Measurements from ENCODE around the gene TBC1D14. TPM values are rescaled to one million over a fixed set of nuclear protein-coding genes. Genes with fewer than 3 reads are reported as not detected.
"Not testable (repeated sequence)": the region's sequence is repeated elsewhere in the genome, so short reads cannot be mapped to it uniquely, and the experiment has no call there.

TBC1D14 gene
- total RNA-seq, 1 donor from 2014 or later: 40.2 TPM

GRCh38 chr4:6965329-6965728 lies 55.7 kb downstream of the TBC1D14 start:
- peak overlapping the region in 1 of 3 donors; percentile 0 for H3K9ac ChIP-seq (ENCODE audit: low read depth in 1 of 3, low read length in 3 of 3)
- H3K27ac ChIP-seq (ENCODE audit: low read depth, low read length): peak overlapping the region; percentile 88
- no peaks in the 10 kb centered on the region for H3K9me3 ChIP-seq (ENCODE audit: control insufficient read depth in 3 of 3, low read length in 3 of 3)
- peak overlapping the region in 2 of 3 donors; percentile 35 to 56 for H3K4me3 ChIP-seq (ENCODE audit: low read length in 3 of 3)
- H3K36me3 ChIP-seq (ENCODE audit: control insufficient read depth in 3 of 3, insufficient read depth in 3 of 3, low read length in 3 of 3): peaks cover 0 to 5% (median 2%) of the 10 kb centered on the region in 3 donors
- H3K4me1 ChIP-seq (ENCODE audit: control insufficient read depth in 3 of 3, insufficient read depth in 3 of 3, low read length in 3 of 3): peaks cover 14 to 58% (median 33%) of the 10 kb centered on the region in 3 donors
- H3K27me3 ChIP-seq (ENCODE audit: control insufficient read depth in 3 of 3, insufficient read depth in 3 of 3, low read length in 3 of 3): no peaks in the 10 kb centered on the region

GRCh38 chr4:6967846-6968340 lies 58.3 kb downstream of the TBC1D14 start:
- no peaks in the 10 kb centered on the region for H3K27me3 ChIP-seq (ENCODE audit: control insufficient read depth in 3 of 3, insufficient read depth in 3 of 3, low read length in 3 of 3)
- peaks cover 0 to 5% (median 2%) of the 10 kb centered on the region in 3 donors for H3K36me3 ChIP-seq (ENCODE audit: control insufficient read depth in 3 of 3, insufficient read depth in 3 of 3, low read length in 3 of 3)
- peak overlapping the region in 1 of 3 donors; percentile 11 for H3K9ac ChIP-seq (ENCODE audit: low read depth in 1 of 3, low read length in 3 of 3)
- H3K27ac ChIP-seq (ENCODE audit: low read depth, low read length): peak overlapping the region; percentile 26
- peaks cover 23 to 66% (median 39%) of the 10 kb centered on the region in 3 donors for H3K4me1 ChIP-seq (ENCODE audit: control insufficient read depth in 3 of 3, insufficient read depth in 3 of 3, low read length in 3 of 3)
- no peaks in the 10 kb centered on the region for H3K9me3 ChIP-seq (ENCODE audit: control insufficient read depth in 3 of 3, low read length in 3 of 3)
- H3K4me3 ChIP-seq (ENCODE audit: low read length in 3 of 3): no peak overlapping the region

GRCh38 chr4:6968496-6968895 lies 58.9 kb downstream of the TBC1D14 start:
- H3K36me3 ChIP-seq (ENCODE audit: control insufficient read depth in 3 of 3, insufficient read depth in 3 of 3, low read length in 3 of 3): peaks cover 0 to 5% (median 2%) of the 10 kb centered on the region in 3 donors
- no peak overlapping the region for H3K9ac ChIP-seq (ENCODE audit: low read depth in 1 of 3, low read length in 3 of 3)
- no peaks in the 10 kb centered on the region for H3K27me3 ChIP-seq (ENCODE audit: control insufficient read depth in 3 of 3, insufficient read depth in 3 of 3, low read length in 3 of 3)
- peak overlapping the region; percentile 13 for H3K27ac ChIP-seq (ENCODE audit: low read depth, low read length)
- peaks cover 27 to 64% (median 39%) of the 10 kb centered on the region in 3 donors for H3K4me1 ChIP-seq (ENCODE audit: control insufficient read depth in 3 of 3, insufficient read depth in 3 of 3, low read length in 3 of 3)
- no peaks in the 10 kb centered on the region for H3K9me3 ChIP-seq (ENCODE audit: control insufficient read depth in 3 of 3, low read length in 3 of 3)
- peak overlapping the region in 1 of 3 donors; percentile 9 for H3K4me3 ChIP-seq (ENCODE audit: low read length in 3 of 3)

- Histone ChIP-seq H3K4me1 (ENCODE audit: control insufficient read depth in 3 of 3, insufficient read depth in 3 of 3, low read length in 3 of 3) (peaks cover 35 to 57% (median 38%) of the 10 kb centered on the region in 3 donors), H3K27me3 (ENCODE audit: control insufficient read depth in 3 of 3, insufficient read depth in 3 of 3, low read length in 3 of 3) (no peaks in the 10 kb centered on the region), H3K36me3 (ENCODE audit: control insufficient read depth in 3 of 3, insufficient read depth in 3 of 3, low read length in 3 of 3) (peaks cover 0 to 5% (median 2%) of the 10 kb centered on the region in 3 donors), H3K27ac (ENCODE audit: low read depth, low read length) (no peak overlapping the region), H3K9ac (ENCODE audit: low read depth in 1 of 3, low read length in 3 of 3) (no peak overlapping the region), H3K4me3 (ENCODE audit: low read length in 3 of 3) (no peak overlapping the region), H3K9me3 (ENCODE audit: control insufficient read depth in 3 of 3, low read length in 3 of 3) (no peaks in the 10 kb centered on the region)
These were observed 60.5 kb downstream of the TBC1D14 start for GRCh38 chr4:6969826-6970800.

GRCh38 chr4:6971536-6972374 lies 62.1 kb downstream of the TBC1D14 start:
- Histone ChIP-seq H3K4me1 (ENCODE audit: control insufficient read depth in 3 of 3, insufficient read depth in 3 of 3, low read length in 3 of 3) (peaks cover 25 to 46% (median 32%) of the 10 kb centered on the region in 3 donors), H3K36me3 (ENCODE audit: control insufficient read depth in 3 of 3, insufficient read depth in 3 of 3, low read length in 3 of 3) (peaks cover 0 to 5% (median 2%) of the 10 kb centered on the region in 3 donors), H3K27me3 (ENCODE audit: control insufficient read depth in 3 of 3, insufficient read depth in 3 of 3, low read length in 3 of 3) (no peaks in the 10 kb centered on the region), H3K9me3 (ENCODE audit: control insufficient read depth in 3 of 3, low read length in 3 of 3) (no peaks in the 10 kb centered on the region), H3K27ac (ENCODE audit: low read depth, low read length) (peak overlapping the region; percentile 74), H3K9ac (ENCODE audit: low read depth in 1 of 3, low read length in 3 of 3) (no peak overlapping the region), H3K4me3 (ENCODE audit: low read length in 3 of 3) (no peak overlapping the region)

- no peaks in the 10 kb centered on the region for H3K27me3 ChIP-seq (ENCODE audit: control insufficient read depth in 3 of 3, insufficient read depth in 3 of 3, low read length in 3 of 3)
- H3K27ac ChIP-seq (ENCODE audit: low read depth, low read length): peak overlapping the region; percentile 74
- H3K36me3 ChIP-seq (ENCODE audit: control insufficient read depth in 3 of 3, insufficient read depth in 3 of 3, low read length in 3 of 3): peaks cover 0 to 5% (median 2%) of the 10 kb centered on the region in 3 donors
- H3K4me1 ChIP-seq (ENCODE audit: control insufficient read depth in 3 of 3, insufficient read depth in 3 of 3, low read length in 3 of 3): peaks cover 25 to 46% (median 32%) of the 10 kb centered on the region in 3 donors
- peak overlapping the region in 1 of 3 donors; percentile 3 for H3K9ac ChIP-seq (ENCODE audit: low read depth in 1 of 3, low read length in 3 of 3)
- H3K9me3 ChIP-seq (ENCODE audit: control insufficient read depth in 3 of 3, low read length in 3 of 3): no peaks in the 10 kb centered on the region
- no peak overlapping the region for H3K4me3 ChIP-seq (ENCODE audit: low read length in 3 of 3)
These were observed 62.7 kb downstream of the TBC1D14 start for GRCh38 chr4:6972375-6972650.

GRCh38 chr4:6972911-6973310 lies 63.3 kb downstream of the TBC1D14 start:
- H3K9ac ChIP-seq (ENCODE audit: low read depth in 1 of 3, low read length in 3 of 3): peak overlapping the region in 2 of 3 donors; percentile 3 to 32
- peaks cover 0 to 2% (median 2%) of the 10 kb centered on the region in 3 donors for H3K36me3 ChIP-seq (ENCODE audit: control insufficient read depth in 3 of 3, insufficient read depth in 3 of 3, low read length in 3 of 3)
- peak overlapping the region; percentile 74 for H3K27ac ChIP-seq (ENCODE audit: low read depth, low read length)
- peaks cover 25 to 43% (median 29%) of the 10 kb centered on the region in 3 donors for H3K4me1 ChIP-seq (ENCODE audit: control insufficient read depth in 3 of 3, insufficient read depth in 3 of 3, low read length in 3 of 3)
- H3K4me3 ChIP-seq (ENCODE audit: low read length in 3 of 3): peak overlapping the region in 1 of 3 donors; percentile 20
- no peaks in the 10 kb centered on the region for H3K9me3 ChIP-seq (ENCODE audit: control insufficient read depth in 3 of 3, low read length in 3 of 3)
- no peaks in the 10 kb centered on the region for H3K27me3 ChIP-seq (ENCODE audit: control insufficient read depth in 3 of 3, insufficient read depth in 3 of 3, low read length in 3 of 3)

GRCh38 chr4:6974138-6974848 lies 64.7 kb downstream of the TBC1D14 start:
- Histone ChIP-seq H3K27ac (ENCODE audit: low read depth, low read length) (no peak overlapping the region), H3K4me3 (ENCODE audit: low read length in 3 of 3) (no peak overlapping the region), H3K9me3 (ENCODE audit: control insufficient read depth in 3 of 3, low read length in 3 of 3) (no peaks in the 10 kb centered on the region)

GRCh38 chr4:6977846-6978245 lies 68.2 kb downstream of the TBC1D14 start:
- H3K9ac ChIP-seq (ENCODE audit: low read depth in 1 of 3, low read length in 3 of 3); H3K9me3 ChIP-seq (ENCODE audit: control insufficient read depth in 3 of 3, low read length in 3 of 3); H3K36me3 ChIP-seq (ENCODE audit: control insufficient read depth in 3 of 3, insufficient read depth in 3 of 3, low read length in 3 of 3); H3K27me3 ChIP-seq (ENCODE audit: control insufficient read depth in 3 of 3, insufficient read depth in 3 of 3, low read length in 3 of 3); H3K27ac ChIP-seq (ENCODE audit: low read depth, low read length); H3K4me3 ChIP-seq (ENCODE audit: low read length in 3 of 3): not testable (repeated sequence)
- peaks cover 8 to 19% (median 10%) of the 10 kb centered on the region in 3 donors for H3K4me1 ChIP-seq (ENCODE audit: control insufficient read depth in 3 of 3, insufficient read depth in 3 of 3, low read length in 3 of 3)

More at GRCh38 chr4:6974138-6974848, 64.7 kb downstream of the TBC1D14 start:
- Histone ChIP-seq H3K4me1 (ENCODE audit: control insufficient read depth in 3 of 3, insufficient read depth in 3 of 3, low read length in 3 of 3) (peaks cover 21 to 32% (median 25%) of the 10 kb centered on the region in 3 donors), H3K36me3 (ENCODE audit: control insufficient read depth in 3 of 3, insufficient read depth in 3 of 3, low read length in 3 of 3) (peaks cover 0 to 2% (median 0%) of the 10 kb centered on the region in 3 donors), H3K9ac (ENCODE audit: low read depth in 1 of 3, low read length in 3 of 3) (peak overlapping the region in 1 of 3 donors; percentile 42), H3K27me3 (ENCODE audit: control insufficient read depth in 3 of 3, insufficient read depth in 3 of 3, low read length in 3 of 3) (no peaks in the 10 kb centered on the region)
